Measurements from ENCODE around the gene BMPER.

BMPER gene

GRCh38 chr7:34031156-34031555, 125.8 kb downstream of the BMPER start:
- H3K4me1 ChIP-seq (ENCODE audit: control insufficient read depth, insufficient read depth, low read length): no peaks in the 10 kb centered on the region
- H3K27me3 ChIP-seq (ENCODE audit: control insufficient read depth, insufficient read depth, low read length): no peaks in the 10 kb centered on the region
- no peak overlapping the region for H3K9ac ChIP-seq (ENCODE audit: low read length)
- H3K27ac ChIP-seq (ENCODE audit: low read depth, low read length): no peak overlapping the region
- no peak overlapping the region for H3K4me3 ChIP-seq (ENCODE audit: low read length)
- H3K36me3 ChIP-seq (ENCODE audit: control insufficient read depth, insufficient read depth, low read length): no peaks in the 10 kb centered on the region

DNA sequence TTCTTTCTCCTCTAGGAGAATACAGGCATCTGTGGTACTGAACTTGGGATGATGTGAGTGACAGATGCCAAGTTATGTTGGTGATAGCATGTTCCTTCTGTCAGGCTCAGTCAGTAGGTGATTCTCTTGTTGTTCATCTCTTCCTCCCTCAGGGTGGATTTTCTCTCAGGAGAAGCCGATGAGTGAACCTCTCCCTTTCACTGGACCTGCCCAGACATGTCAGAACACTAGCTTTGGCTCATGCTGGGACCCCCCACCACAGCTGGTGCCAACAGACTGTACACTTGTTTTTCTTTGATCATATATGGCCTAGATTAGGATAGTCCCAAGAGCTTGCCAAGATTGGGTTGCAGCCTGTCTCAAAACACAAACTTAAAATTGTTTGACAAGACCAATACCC, 129.4 kb downstream of the BMPER start:
- H3K4me3 ChIP-seq (ENCODE audit: low read length): no peak overlapping the region
- no peak overlapping the region for H3K9ac ChIP-seq (ENCODE audit: low read length)
- H3K27ac ChIP-seq (ENCODE audit: low read depth, low read length): no peak overlapping the region
- H3K4me1 ChIP-seq (ENCODE audit: control insufficient read depth, insufficient read depth, low read length): peaks cover 4% of the 10 kb centered on the region
- H3K27me3 ChIP-seq (ENCODE audit: control insufficient read depth, insufficient read depth, low read length): no peaks in the 10 kb centered on the region
- no peaks in the 10 kb centered on the region for H3K36me3 ChIP-seq (ENCODE audit: control insufficient read depth, insufficient read depth, low read length)

- H3K27me3 ChIP-seq (ENCODE audit: control insufficient read depth, insufficient read depth, low read length): no peaks in the 10 kb centered on the region
- H3K4me3 ChIP-seq (ENCODE audit: low read length): no peak overlapping the region
- H3K27ac ChIP-seq (ENCODE audit: low read depth, low read length): no peak overlapping the region
- H3K36me3 ChIP-seq (ENCODE audit: control insufficient read depth, insufficient read depth, low read length): no peaks in the 10 kb centered on the region
- H3K4me1 ChIP-seq (ENCODE audit: control insufficient read depth, insufficient read depth, low read length): peaks cover 4% of the 10 kb centered on the region
- H3K9ac ChIP-seq (ENCODE audit: low read length): no peak overlapping the region
Observed at GRCh38 chr7:34036051-34036920, 130.9 kb downstream of the BMPER start.

- Histone ChIP-seq H3K27me3 (ENCODE audit: control insufficient read depth, insufficient read depth, low read length) (no peaks in the 10 kb centered on the region), H3K4me1 (ENCODE audit: control insufficient read depth, insufficient read depth, low read length) (peaks cover 4% of the 10 kb centered on the region), H3K4me3 (ENCODE audit: low read length) (no peak overlapping the region), H3K9ac (ENCODE audit: low read length) (no peak overlapping the region), H3K27ac (ENCODE audit: low read depth, low read length) (no peak overlapping the region), H3K36me3 (ENCODE audit: control insufficient read depth, insufficient read depth, low read length) (no peaks in the 10 kb centered on the region)
Observed at GRCh38 chr7:34036972-34037792, 131.8 kb downstream of the BMPER start.

- Histone ChIP-seq H3K9ac (ENCODE audit: low read length) (no peak overlapping the region), H3K27ac (ENCODE audit: low read depth, low read length) (no peak overlapping the region), H3K4me1 (ENCODE audit: control insufficient read depth, insufficient read depth, low read length) (peaks cover 4% of the 10 kb centered on the region), H3K27me3 (ENCODE audit: control insufficient read depth, insufficient read depth, low read length) (no peaks in the 10 kb centered on the region), H3K36me3 (ENCODE audit: control insufficient read depth, insufficient read depth, low read length) (no peaks in the 10 kb centered on the region), H3K4me3 (ENCODE audit: low read length) (no peak overlapping the region)
Observed at GRCh38 chr7:34038816-34039470, 133.6 kb downstream of the BMPER start.

DNA sequence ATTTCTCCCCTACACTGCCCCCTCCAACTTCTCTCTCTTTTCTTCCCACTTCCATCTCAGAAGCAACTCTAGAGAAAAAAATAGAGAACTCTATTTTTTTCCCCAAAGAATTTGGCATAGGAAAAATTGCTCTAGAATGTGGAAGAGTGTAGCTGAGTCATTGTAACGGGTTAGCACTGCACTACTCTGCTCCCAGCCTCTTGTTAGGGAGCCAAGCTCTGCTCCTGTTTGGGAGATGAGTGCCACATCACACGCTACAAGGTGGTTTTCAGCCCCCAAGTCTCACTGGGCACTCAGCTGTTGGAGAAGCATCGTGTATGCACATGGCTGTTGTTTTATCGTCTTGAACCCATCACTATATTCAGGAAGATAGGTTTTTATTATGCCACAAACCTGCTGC, 136.4 kb downstream of the BMPER start:
- peaks cover 4% of the 10 kb centered on the region for H3K4me1 ChIP-seq (ENCODE audit: control insufficient read depth, insufficient read depth, low read length)

DNA sequence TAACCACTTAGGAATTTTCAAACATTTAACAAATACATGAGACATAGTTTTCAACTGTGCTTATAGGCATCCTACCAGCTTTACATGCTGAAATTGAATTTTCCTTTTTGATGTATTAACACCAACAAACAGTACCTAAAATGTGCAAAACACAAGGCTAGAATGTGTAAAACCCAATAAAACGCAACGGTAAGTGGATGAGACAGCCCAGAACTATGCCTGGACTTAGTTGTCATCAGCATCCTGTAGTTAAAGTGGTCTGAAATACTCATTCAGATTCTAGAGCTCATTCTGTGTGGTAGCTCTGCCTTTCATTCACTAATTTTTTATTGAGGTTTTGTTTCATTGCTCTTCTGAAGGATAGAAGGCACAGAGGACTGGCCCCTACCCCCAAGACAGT, 137.1 kb downstream of the BMPER start:
- Histone ChIP-seq H3K27me3 (ENCODE audit: control insufficient read depth, insufficient read depth, low read length) (no peaks in the 10 kb centered on the region), H3K36me3 (ENCODE audit: control insufficient read depth, insufficient read depth, low read length) (no peaks in the 10 kb centered on the region), H3K27ac (ENCODE audit: low read depth, low read length) (no peak overlapping the region), H3K9ac (ENCODE audit: low read length) (no peak overlapping the region), H3K4me1 (ENCODE audit: control insufficient read depth, insufficient read depth, low read length) (peaks cover 4% of the 10 kb centered on the region), H3K4me3 (ENCODE audit: low read length) (no peak overlapping the region)

More for the DNA sequence above, 136.4 kb downstream of the BMPER start:
- Histone ChIP-seq H3K9ac (ENCODE audit: low read length) (no peak overlapping the region), H3K27me3 (ENCODE audit: control insufficient read depth, insufficient read depth, low read length) (no peaks in the 10 kb centered on the region), H3K27ac (ENCODE audit: low read depth, low read length) (no peak overlapping the region), H3K4me3 (ENCODE audit: low read length) (no peak overlapping the region), H3K36me3 (ENCODE audit: control insufficient read depth, insufficient read depth, low read length) (no peaks in the 10 kb centered on the region)

GRCh38 chr7:34043461-34044305, 138.3 kb downstream of the BMPER start:
- H3K9ac ChIP-seq (ENCODE audit: low read length): no peak overlapping the region
- H3K27me3 ChIP-seq (ENCODE audit: control insufficient read depth, insufficient read depth, low read length): no peaks in the 10 kb centered on the region
- H3K4me1 ChIP-seq (ENCODE audit: control insufficient read depth, insufficient read depth, low read length): peaks cover 4% of the 10 kb centered on the region
- H3K36me3 ChIP-seq (ENCODE audit: control insufficient read depth, insufficient read depth, low read length): no peaks in the 10 kb centered on the region
- no peak overlapping the region for H3K27ac ChIP-seq (ENCODE audit: low read depth, low read length)
- no peak overlapping the region for H3K4me3 ChIP-seq (ENCODE audit: low read length)

- no peak overlapping the region for H3K27ac ChIP-seq (ENCODE audit: low read depth, low read length)
- no peaks in the 10 kb centered on the region for H3K27me3 ChIP-seq (ENCODE audit: control insufficient read depth, insufficient read depth, low read length)
- H3K9ac ChIP-seq (ENCODE audit: low read length): no peak overlapping the region
- no peaks in the 10 kb centered on the region for H3K4me1 ChIP-seq (ENCODE audit: control insufficient read depth, insufficient read depth, low read length)
- H3K4me3 ChIP-seq (ENCODE audit: low read length): no peak overlapping the region
- no peaks in the 10 kb centered on the region for H3K36me3 ChIP-seq (ENCODE audit: control insufficient read depth, insufficient read depth, low read length)
Observed at GRCh38 chr7:34044306-34044643, 138.9 kb downstream of the BMPER start.

DNA sequence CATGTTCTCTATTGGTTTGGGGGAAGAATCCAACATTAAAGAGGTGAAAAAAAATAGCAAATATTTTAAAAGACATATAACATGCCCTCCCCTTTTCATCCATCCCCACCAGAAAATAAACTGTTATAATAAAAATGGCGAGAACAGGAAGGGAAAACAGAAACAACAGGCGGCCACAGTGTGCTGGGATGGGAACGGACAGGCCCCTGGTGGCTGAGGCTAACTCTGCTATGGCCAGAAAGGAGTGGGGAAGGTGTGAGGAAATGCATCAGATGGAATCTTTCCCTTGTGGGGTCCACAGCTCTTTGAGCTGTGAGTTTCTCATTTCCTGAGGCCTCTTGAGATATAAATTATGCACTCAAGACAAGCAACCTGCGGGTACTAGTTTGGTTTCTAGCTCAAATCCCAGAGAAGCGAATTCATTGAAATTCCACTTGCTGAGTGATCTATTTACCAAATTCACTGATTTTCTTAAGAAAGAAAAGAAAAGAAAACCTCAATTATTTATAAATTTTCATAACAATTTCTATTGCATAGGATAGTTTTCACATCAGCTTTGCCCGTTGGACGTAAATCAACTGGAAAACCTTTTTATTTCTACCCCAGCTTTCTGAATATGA, 139.5 kb downstream of the BMPER start:
- no peak overlapping the region for H3K27ac ChIP-seq (ENCODE audit: low read depth, low read length)
- no peak overlapping the region for H3K4me3 ChIP-seq (ENCODE audit: low read length)
- no peaks in the 10 kb centered on the region for H3K27me3 ChIP-seq (ENCODE audit: control insufficient read depth, insufficient read depth, low read length)
- H3K9ac ChIP-seq (ENCODE audit: low read length): no peak overlapping the region
- no peaks in the 10 kb centered on the region for H3K36me3 ChIP-seq (ENCODE audit: control insufficient read depth, insufficient read depth, low read length)
- no peaks in the 10 kb centered on the region for H3K4me1 ChIP-seq (ENCODE audit: control insufficient read depth, insufficient read depth, low read length)

GRCh38 chr7:34048445-34048844, 143.1 kb downstream of the BMPER start:
- H3K27ac ChIP-seq (ENCODE audit: low read depth, low read length): no peak overlapping the region
- no peak overlapping the region for H3K4me3 ChIP-seq (ENCODE audit: low read length)
- H3K27me3 ChIP-seq (ENCODE audit: control insufficient read depth, insufficient read depth, low read length): no peaks in the 10 kb centered on the region
- H3K9ac ChIP-seq (ENCODE audit: low read length): no peak overlapping the region
- H3K4me1 ChIP-seq (ENCODE audit: control insufficient read depth, insufficient read depth, low read length): no peaks in the 10 kb centered on the region
- no peaks in the 10 kb centered on the region for H3K36me3 ChIP-seq (ENCODE audit: control insufficient read depth, insufficient read depth, low read length)
